Stimulated activated CD8-positive, alpha-beta memory T cell treated with anti-CD3 and anti-CD28 coated beads, Interleukin-12 subunit alpha, Interleukin-12 subunit beta, amount 100 ng/mL, for 4 hours (primary cell): ENCODE data around the gene CNTLN.
"Not testable (repeated sequence)": the region's sequence is repeated elsewhere in the genome, so short reads cannot be mapped to it uniquely, and the experiment has no call there.

Experiments
- DNase-seq: peaks from one replicate; pipeline ENCODE4 v3.0.0-alpha.2; 2020; ENCODE audit warnings: low read depth

CNTLN gene

DNA sequence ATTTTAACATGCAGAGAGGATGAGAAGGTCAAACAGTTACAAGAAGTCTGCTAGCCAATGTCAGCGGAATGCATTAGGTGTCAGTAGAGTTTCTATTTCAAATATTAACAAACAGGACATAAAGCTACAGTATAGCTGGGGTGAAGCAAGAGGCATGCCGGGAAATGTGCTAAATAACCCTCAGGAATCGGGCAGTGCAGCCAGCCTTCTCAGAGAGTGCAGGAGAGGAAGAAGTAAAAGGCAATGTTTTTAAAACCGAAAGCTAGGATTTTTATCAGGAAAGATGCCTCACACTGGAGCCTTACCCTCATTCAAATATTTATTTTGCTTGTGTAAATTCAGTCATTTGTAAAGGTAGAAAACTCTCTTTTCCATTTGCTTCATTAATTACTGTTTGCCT, 384.9 kb downstream of the CNTLN start:
- no peak for DNase-seq

DNA sequence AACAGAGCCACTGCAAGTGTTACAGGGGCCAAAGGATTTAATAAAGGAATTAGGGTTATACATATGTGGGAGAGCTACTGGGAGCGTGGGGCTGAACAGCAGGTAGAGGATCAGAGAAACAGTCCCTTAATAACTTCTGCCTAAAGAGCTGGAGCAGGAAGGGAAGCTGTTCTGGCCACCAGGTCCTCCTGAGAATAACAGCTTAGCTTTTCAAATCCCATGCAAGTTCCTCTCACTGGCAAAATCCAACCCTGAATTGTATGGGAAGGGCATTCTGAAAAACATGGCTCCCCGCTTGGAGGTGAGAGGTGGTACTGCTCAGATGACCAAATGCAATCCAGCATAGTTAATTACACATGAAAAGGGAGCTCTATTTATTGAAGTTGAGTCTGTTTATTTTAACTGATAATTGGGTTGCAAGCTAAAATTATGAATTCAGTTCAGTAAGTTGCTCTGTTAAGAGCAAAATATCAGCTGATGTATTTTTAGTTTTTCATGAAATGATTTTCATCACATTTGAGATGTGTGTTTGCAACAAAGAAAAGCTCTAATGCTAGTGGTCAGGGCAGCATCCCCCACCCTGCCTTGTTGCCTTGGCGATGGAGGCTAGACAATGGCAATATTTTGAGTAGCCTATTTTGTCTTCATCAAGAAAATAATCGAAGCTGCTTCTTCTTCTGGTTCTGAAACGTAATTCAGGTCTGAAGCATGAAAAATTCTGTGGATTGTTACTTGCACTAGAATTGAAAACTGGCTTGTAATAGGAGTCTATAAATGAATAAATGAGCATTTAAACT, 385.6 kb downstream of the CNTLN start:
- no peak for DNase-seq

DNA sequence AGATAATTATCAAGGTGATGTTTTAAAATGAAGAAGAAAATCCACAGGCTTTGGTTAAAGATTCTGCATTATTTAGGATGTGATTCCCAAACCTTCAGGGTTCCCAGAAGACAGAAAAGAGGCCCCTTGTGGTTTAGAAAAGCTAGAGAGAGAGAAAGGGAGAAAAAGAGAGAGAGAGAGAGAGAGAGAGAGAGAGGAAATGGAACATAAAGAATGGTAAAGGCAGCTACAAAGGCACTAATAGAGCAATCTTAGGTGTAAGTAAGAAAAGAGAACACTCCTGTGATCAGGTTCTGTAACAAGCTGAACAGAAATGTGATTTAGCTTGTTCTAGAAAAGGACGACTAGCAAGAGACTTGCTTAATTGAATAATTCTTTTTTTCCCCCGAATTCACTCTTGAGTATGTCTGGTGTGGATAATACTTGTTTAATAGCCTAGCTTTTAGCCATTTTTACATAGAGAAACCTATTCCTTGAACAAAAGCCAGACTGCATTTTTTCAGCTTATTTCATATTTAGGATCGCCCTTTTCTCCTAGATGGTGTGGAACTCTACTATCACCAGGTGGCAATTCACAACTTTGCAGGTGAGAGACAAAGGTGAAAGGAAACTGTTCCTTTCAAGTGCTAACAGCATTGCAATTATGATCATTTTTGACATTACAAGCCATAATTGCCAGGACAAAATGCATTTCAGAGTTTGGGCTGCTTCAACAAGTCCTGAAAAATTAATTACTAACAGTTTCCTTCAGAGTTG, 386.4 kb downstream of the CNTLN start:
- DNase-seq, result no peak

GRCh38 chr9:17526726-17527125, 391.9 kb downstream of the CNTLN start:
- DNase-seq, result not testable (repeated sequence)

DNA sequence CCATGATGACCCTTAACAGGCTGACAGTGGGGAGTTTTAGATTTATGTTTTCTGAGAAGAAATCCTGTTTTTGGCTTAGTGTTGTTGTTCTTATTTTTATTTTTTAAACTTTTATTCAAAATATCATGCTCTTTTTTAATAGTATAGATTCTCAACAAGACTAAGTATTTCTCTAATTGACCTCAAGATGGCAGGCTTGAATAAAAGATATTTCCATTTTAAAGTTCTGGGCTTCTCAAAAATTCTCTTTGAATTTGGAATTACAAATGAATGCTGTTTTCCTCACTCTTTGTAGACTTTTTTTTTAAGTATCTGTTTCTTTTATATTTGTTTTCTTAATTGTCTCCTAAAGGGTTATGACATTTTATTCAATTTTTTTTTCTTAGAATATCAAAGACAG, 394.0 kb downstream of the CNTLN start:
- DNase-seq, result no peak

DNA sequence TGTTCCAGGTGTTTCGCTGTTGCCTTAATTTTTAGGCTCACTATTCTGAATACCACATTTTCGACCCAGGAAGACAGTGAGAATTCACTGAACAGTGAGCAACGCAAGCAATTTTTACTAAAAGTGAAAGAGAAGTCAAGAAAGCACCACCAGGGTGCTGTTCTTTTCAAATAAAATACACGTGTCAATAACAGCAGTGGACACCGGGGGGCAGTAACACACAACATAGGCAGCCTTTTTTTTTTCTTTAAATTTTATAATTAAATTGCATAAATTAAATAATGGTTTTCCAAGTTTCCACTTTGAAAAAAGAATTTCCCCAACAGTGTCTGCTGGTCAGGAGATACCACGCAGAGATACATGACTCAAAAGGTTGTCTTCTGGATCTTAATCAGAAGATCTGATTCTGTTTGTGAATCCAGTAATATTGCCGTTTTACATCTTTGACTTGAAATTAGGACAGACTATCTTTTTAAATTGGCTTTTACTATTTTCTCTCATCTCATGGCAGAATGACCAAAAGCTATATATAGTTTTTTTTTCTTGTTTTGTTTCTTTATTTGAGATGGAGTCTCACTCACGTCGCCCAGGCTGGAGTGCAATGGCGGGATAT, 396.9 kb downstream of the CNTLN start:
- DNase-seq, result no peak

- DNase-seq, result no peak
Observed at GRCh38 chr9:17532461-17532860, 397.6 kb downstream of the CNTLN start.

- no peak for DNase-seq
Observed at GRCh38 chr9:17535176-17535575, 400.3 kb downstream of the CNTLN start.

DNA sequence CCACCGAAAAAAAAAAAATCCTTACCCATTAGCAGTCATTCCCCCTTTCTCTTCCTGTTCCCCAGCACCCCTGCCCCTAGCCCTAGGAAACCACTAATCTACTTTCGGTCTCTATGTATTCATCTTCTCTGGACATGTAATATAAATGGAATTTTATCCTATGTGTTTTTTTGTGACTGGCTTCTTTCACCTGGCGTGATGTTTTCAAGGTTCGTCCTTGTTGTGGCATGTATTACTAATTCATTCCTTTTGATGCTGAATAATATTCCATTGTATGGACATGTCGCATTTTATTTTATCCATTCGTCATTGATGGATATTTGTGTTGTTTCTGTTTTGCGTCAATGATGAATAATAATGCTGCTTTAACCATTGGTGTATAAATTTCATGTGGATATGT, 401.2 kb downstream of the CNTLN start:
- DNase-seq, result no peak

- no peak for DNase-seq
Observed at GRCh38 chr9:17551023-17551422, 416.2 kb downstream of the CNTLN start.
